HepG2 (cell line): ENCODE results near the gene B4GALT5. TPM values are rescaled to one million over a fixed set of nuclear protein-coding genes. Genes with fewer than 3 reads are reported as not detected.

Experiments used
- AGO1 ChIP-seq: fragments of 200-400 bp; formaldehyde crosslinking; IDR thresholded peaks from 2 replicates; pipeline ENCODE4 v1.6.1; 2017; ENCODE audit warnings: mild to moderate bottlenecking, low read depth, low read length, moderate library complexity; ENCODE audit not compliant: poor library complexity, severe bottlenecking
- HINFP ChIP-seq: sonication (generic); formaldehyde crosslinking; IDR thresholded peaks from 2 replicates; pipeline ENCODE4 v1.4.0; 2020; ENCODE audit warnings: low read depth, mild to moderate bottlenecking, missing genetic modification reagents
- PCBP2 ChIP-seq: fragments of 200-400 bp; formaldehyde crosslinking; optimal IDR thresholded peaks from 2 replicates; pipeline ENCODE3; 2018; ENCODE audit warnings: low read length, low read depth; ENCODE audit not compliant: poor library complexity, severe bottlenecking
- RCOR2 ChIP-seq: IDR thresholded peaks from 2 replicates; pipeline ENCODE4 v1.6.1; 2016; ENCODE audit warnings: missing biosample characterization, missing genetic modification reagents
- SP2 ChIP-seq: sonication (generic); formaldehyde crosslinking; IDR thresholded peaks from 2 replicates; pipeline ENCODE4 v1.5.1; 2020; ENCODE audit warnings: mild to moderate bottlenecking, missing genetic modification reagents
- THAP11 ChIP-seq: IDR thresholded peaks from 2 replicates; pipeline ENCODE4 v1.6.1; 2016; ENCODE audit warnings: missing biosample characterization, missing genetic modification reagents
- U2AF1 ChIP-seq: fragments of 200-400 bp; formaldehyde crosslinking; optimal IDR thresholded peaks from 2 replicates; pipeline ENCODE3; 2017; ENCODE audit warnings: mild to moderate bottlenecking, low read depth, low read length
- XRCC5 ChIP-seq: fragments of 200-400 bp; formaldehyde crosslinking; optimal IDR thresholded peaks from 2 replicates; pipeline ENCODE3; 2017; ENCODE audit warnings: mild to moderate bottlenecking, low read length
- ZNF10 ChIP-seq: sonication (generic); formaldehyde crosslinking; IDR thresholded peaks from 2 replicates; pipeline ENCODE4 v1.4.0; 2020; ENCODE audit warnings: mild to moderate bottlenecking, low read depth, missing genetic modification reagents, borderline replicate concordance
- ZNF281 ChIP-seq: sonication (generic); formaldehyde crosslinking; IDR thresholded peaks from 2 replicates; pipeline ENCODE4 v1.4.0; 2020; ENCODE audit warnings: missing genetic modification reagents, borderline replicate concordance
- ZNF557 ChIP-seq: sonication (generic); formaldehyde crosslinking; IDR thresholded peaks from 2 replicates; pipeline ENCODE4 v1.4.0; 2020; ENCODE audit warnings: missing genetic modification reagents
- ZNF768 ChIP-seq: sonication (generic); formaldehyde crosslinking; IDR thresholded peaks from 2 replicates; pipeline ENCODE4 v1.4.0; 2020; ENCODE audit warnings: missing genetic modification reagents
- ZNF839 ChIP-seq: sonication (generic); formaldehyde crosslinking; IDR thresholded peaks from 2 replicates; pipeline ENCODE4 v1.4.0; 2020; ENCODE audit warnings: missing genetic modification reagents, mild to moderate bottlenecking, borderline replicate concordance
- ZSCAN22 ChIP-seq: sonication (generic); formaldehyde crosslinking; IDR thresholded peaks from 2 replicates; pipeline ENCODE4 v1.4.0; 2020; ENCODE audit warnings: mild to moderate bottlenecking, missing genetic modification reagents
- ZSCAN29 ChIP-seq: sonication (generic); formaldehyde crosslinking; conservative IDR thresholded peaks from 2 replicates; pipeline ENCODE4 v1.4.0; 2020; ENCODE audit warnings: mild to moderate bottlenecking, missing genetic modification reagents
- polyA plus RNA-seq, 8 experiments: library from polyadenylated mRNA; depleted of rRNA in 3 of 8; stranded (reverse) in 7 of 8; unstranded in 1 of 8; fragments of >200 nt; fragmentation: Illumina TruSeq in 4 of 8; extraction: Trizol in 4 of 8; gene quantifications; 2 replicates each; pipeline versions ENCODE4 v1.2.1 to v1.2.3, GENCODE V29; 2011 to 2016; ENCODE audit warnings: low read depth in 4 of 8, missing spikeins in 1 of 8, mixed read lengths in 1 of 8; ENCODE audit not compliant: insufficient read depth in 1 of 8
- total RNA-seq, 5 experiments: library from RNA; depleted of rRNA; stranded (reverse); fragments of >200 nt; fragmentation: Illumina TruSeq; extraction: Trizol; gene quantifications; 2 replicates each; pipeline ENCODE4 v1.2.3, GENCODE V29; 2016; ENCODE audit warnings: low read depth in 1 of 5
- TF ChIP-seq, protein P1 (sequence below): IDR thresholded peaks from 2 replicates; pipeline ENCODE4 v1.6.1; 2016; ENCODE audit warnings: low read depth, control low read depth

The B4GALT5 gene
- total and polyA plus RNA-seq, 2 of the 13 experiments (the other 11 are each of a cell fraction or from before 2014, with no cell fraction given), result 27.3 to 30.9 TPM

GRCh38 chr20:49610691-49611538 is 102.8 kb downstream of the B4GALT5 start (continued):
- TF ChIP-seq HINFP (CRISPR knock-in tag) (peak; percentile 69; the same call in 1 of the 2 replicates), U2AF1 (no peak), ZNF10 (CRISPR knock-in tag) (0 out of 2 replicates have a peak, but pooled peaks have one; percentile 87), ZSCAN29 (CRISPR knock-in tag) (peak; percentile 79), ZNF557 (CRISPR knock-in tag) (peak; percentile 70; the same call in 1 of the 2 replicates), XRCC5 (peak; percentile 64), ZNF768 (CRISPR knock-in tag) (peak; percentile 81), AGO1 (peak; percentile 81), THAP11 (CRISPR knock-in tag) (peak; percentile 70), ZSCAN22 (CRISPR knock-in tag) (no peak), ZNF281 (peak; percentile 39; the same call in 1 of the 2 replicates), PCBP2 (no peak), RCOR2 (CRISPR knock-in tag) (peak; percentile 77; the same call in 1 of the 2 replicates), ZNF839 (CRISPR knock-in tag) (no peak; the same call in 1 of the 2 replicates), SP2 (CRISPR knock-in tag) (peak; percentile 68)
- TF ChIP-seq, protein P1, sequence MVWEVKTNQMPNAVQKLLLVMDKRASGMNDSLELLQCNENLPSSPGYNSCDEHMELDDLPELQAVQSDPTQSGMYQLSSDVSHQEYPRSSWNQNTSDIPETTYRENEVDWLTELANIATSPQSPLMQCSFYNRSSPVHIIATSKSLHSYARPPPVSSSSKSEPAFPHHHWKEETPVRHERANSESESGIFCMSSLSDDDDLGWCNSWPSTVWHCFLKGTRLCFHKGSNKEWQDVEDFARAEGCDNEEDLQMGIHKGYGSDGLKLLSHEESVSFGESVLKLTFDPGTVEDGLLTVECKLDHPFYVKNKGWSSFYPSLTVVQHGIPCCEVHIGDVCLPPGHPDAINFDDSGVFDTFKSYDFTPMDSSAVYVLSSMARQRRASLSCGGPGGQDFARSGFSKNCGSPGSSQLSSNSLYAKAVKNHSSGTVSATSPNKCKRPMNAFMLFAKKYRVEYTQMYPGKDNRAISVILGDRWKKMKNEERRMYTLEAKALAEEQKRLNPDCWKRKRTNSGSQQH, result 0 out of 2 replicates have a peak, but pooled peaks have one; percentile 52
